Raji (cell line): Measurements from ENCODE around the gene PTPRN2.

Experiments
- POLR2A ChIP-seq: IDR thresholded peaks from 2 replicates; pipeline ENCODE4 v1.6.1; 2011; ENCODE audit warnings: low read depth, low read length, control low read depth; ENCODE audit not compliant: insufficient read depth

The PTPRN2 gene

GRCh38 chr7:157521061-157521731 lies 1066.4 kb downstream of the PTPRN2 start:
- TF ChIP-seq POLR2A: no peak

- no peak for TF ChIP-seq POLR2A
Measured at GRCh38 chr7:157520249-157520648, 1067.4 kb downstream of the PTPRN2 start.

- TF ChIP-seq POLR2A: no peak
Measured at GRCh38 chr7:157519798-157520244, 1067.8 kb downstream of the PTPRN2 start.

- TF ChIP-seq POLR2A: no peak
Measured at GRCh38 chr7:157519246-157519645, 1068.4 kb downstream of the PTPRN2 start.

- TF ChIP-seq POLR2A: no peak
Measured at GRCh38 chr7:157518514-157519175, 1069.0 kb downstream of the PTPRN2 start.

- no peak for TF ChIP-seq POLR2A
Measured at GRCh38 chr7:157517782-157518513, 1069.7 kb downstream of the PTPRN2 start.

GRCh38 chr7:157516911-157517781 lies 1070.5 kb downstream of the PTPRN2 start:
- TF ChIP-seq POLR2A: no peak

- TF ChIP-seq POLR2A: no peak
Measured at GRCh38 chr7:157516311-157516710, 1071.3 kb downstream of the PTPRN2 start.

GRCh38 chr7:157515342-157516041 lies 1072.1 kb downstream of the PTPRN2 start:
- TF ChIP-seq POLR2A: no peak

- no peak for TF ChIP-seq POLR2A
Measured at GRCh38 chr7:157514746-157515145, 1072.9 kb downstream of the PTPRN2 start.

- TF ChIP-seq POLR2A: no peak
Measured at GRCh38 chr7:157514306-157514705, 1073.3 kb downstream of the PTPRN2 start.

- no peak for TF ChIP-seq POLR2A
Measured at GRCh38 chr7:157513682-157514081, 1073.9 kb downstream of the PTPRN2 start.

- no peak for TF ChIP-seq POLR2A
Measured at GRCh38 chr7:157513162-157513621, 1074.4 kb downstream of the PTPRN2 start.

- TF ChIP-seq POLR2A: no peak
Measured at GRCh38 chr7:157509226-157509625, 1078.4 kb downstream of the PTPRN2 start.

GRCh38 chr7:157508477-157508881 lies 1079.1 kb downstream of the PTPRN2 start:
- TF ChIP-seq POLR2A: no peak

GRCh38 chr7:157507987-157508386 lies 1079.6 kb downstream of the PTPRN2 start:
- TF ChIP-seq POLR2A: no peak
